ENCODE results near the gene TMEM144.
"Not testable (repeated sequence)": the region's sequence is repeated elsewhere in the genome, so short reads cannot be mapped to it uniquely, and the experiment has no call there.

TMEM144 gene

GRCh38 chr4:158236304-158237030 lies 26.2 kb downstream of the TMEM144 start:
- DNase-seq (ENCODE audit: low read depth): no peak

- no peak for DNase-seq (ENCODE audit: low read depth)
Observed at GRCh38 chr4:158238575-158238974, 28.3 kb downstream of the TMEM144 start.

GRCh38 chr4:158239196-158239595 lies 28.9 kb downstream of the TMEM144 start:
- DNase-seq (ENCODE audit: low read depth): no peak

- DNase-seq (ENCODE audit: low read depth): no peak
Observed at GRCh38 chr4:158243071-158243470, 32.8 kb downstream of the TMEM144 start.

GRCh38 chr4:158250321-158250720 lies 40.0 kb downstream of the TMEM144 start:
- no peak for DNase-seq (ENCODE audit: low read depth)

- no peak for DNase-seq (ENCODE audit: low read depth)
Observed at GRCh38 chr4:158253350-158253980, 43.2 kb downstream of the TMEM144 start.

- DNase-seq (ENCODE audit: low read depth): no peak
Observed at GRCh38 chr4:158254292-158254691, 44.0 kb downstream of the TMEM144 start.

GRCh38 chr4:158255727-158256324 lies 45.5 kb downstream of the TMEM144 start:
- DNase-seq (ENCODE audit: low read depth): no peak

- no peak for DNase-seq (ENCODE audit: low read depth)
Observed at GRCh38 chr4:158259955-158260575, 49.8 kb downstream of the TMEM144 start.

- no peak for DNase-seq (ENCODE audit: low read depth)
Observed at GRCh38 chr4:158261480-158261879, 51.2 kb downstream of the TMEM144 start.

GRCh38 chr4:158268553-158268952 lies 58.3 kb downstream of the TMEM144 start:
- DNase-seq (ENCODE audit: low read depth): no peak

GRCh38 chr4:158274636-158275035 lies 64.3 kb downstream of the TMEM144 start:
- no peak for DNase-seq (ENCODE audit: low read depth)

GRCh38 chr4:158277558-158277957 lies 67.3 kb downstream of the TMEM144 start:
- DNase-seq (ENCODE audit: low read depth): no peak

GRCh38 chr4:158279052-158279451 lies 68.8 kb downstream of the TMEM144 start:
- not testable (repeated sequence) for DNase-seq (ENCODE audit: low read depth)

GRCh38 chr4:158280856-158281255 lies 70.6 kb downstream of the TMEM144 start:
- no peak for DNase-seq (ENCODE audit: low read depth)

- DNase-seq (ENCODE audit: low read depth): no peak
Observed at GRCh38 chr4:158282252-158282651, 72.0 kb downstream of the TMEM144 start.

GRCh38 chr4:158285429-158286216 lies 75.3 kb downstream of the TMEM144 start:
- no peak for DNase-seq (ENCODE audit: low read depth)

GRCh38 chr4:158290912-158291311 lies 80.6 kb downstream of the TMEM144 start:
- no peak for DNase-seq (ENCODE audit: low read depth)

GRCh38 chr4:158291334-158292055 lies 81.2 kb downstream of the TMEM144 start:
- DNase-seq (ENCODE audit: low read depth): no peak

- no peak for DNase-seq (ENCODE audit: low read depth)
Observed at GRCh38 chr4:158292156-158292555, 81.9 kb downstream of the TMEM144 start.

- no peak for DNase-seq (ENCODE audit: low read depth)
Observed at GRCh38 chr4:158295053-158295452, 84.8 kb downstream of the TMEM144 start.
